ENCODE measurements around the gene NARS2.

NARS2 gene

GRCh38 chr11:78403781-78404180, 170.9 kb downstream of the NARS2 start:
- DNase-seq = no peak

GRCh38 chr11:78402847-78403246, 171.8 kb downstream of the NARS2 start:
- DNase-seq = no peak

GRCh38 chr11:78400702-78401101, 174.0 kb downstream of the NARS2 start:
- DNase-seq = no peak

GRCh38 chr11:78400116-78400515, 174.5 kb downstream of the NARS2 start:
- no peak for DNase-seq

- DNase-seq = no peak
These were observed 175.5 kb downstream of the NARS2 start for GRCh38 chr11:78399136-78399535.

- DNase-seq = no peak
These were observed 175.9 kb downstream of the NARS2 start for GRCh38 chr11:78398715-78399114.

- no peak for DNase-seq
These were observed 177.3 kb downstream of the NARS2 start for GRCh38 chr11:78397398-78397797.

- no peak for DNase-seq
These were observed 179.1 kb downstream of the NARS2 start for GRCh38 chr11:78395597-78395996.

- no peak for DNase-seq
These were observed 181.8 kb downstream of the NARS2 start for GRCh38 chr11:78392854-78393253.

GRCh38 chr11:78391424-78391823, 183.2 kb downstream of the NARS2 start:
- DNase-seq = no peak

- DNase-seq = no peak
These were observed 183.9 kb downstream of the NARS2 start for GRCh38 chr11:78390809-78391208.

- no peak for DNase-seq
These were observed 188.3 kb downstream of the NARS2 start for GRCh38 chr11:78386215-78386941.

Data from SW 1271 (cell line).